Stimulated activated CD8-positive, alpha-beta memory T cell treated with anti-CD3 and anti-CD28 coated beads, Interleukin-2, amount 100 ng/mL, for 1 hour (primary cell): ENCODE results near the gene STAT1.

Experiments
- DNase-seq, 2 donors: peaks; one replicate each; pipeline ENCODE4 v3.0.0-alpha.2; 2020; ENCODE audit warnings: low read depth in 2 of 2

STAT1 gene

DNA sequence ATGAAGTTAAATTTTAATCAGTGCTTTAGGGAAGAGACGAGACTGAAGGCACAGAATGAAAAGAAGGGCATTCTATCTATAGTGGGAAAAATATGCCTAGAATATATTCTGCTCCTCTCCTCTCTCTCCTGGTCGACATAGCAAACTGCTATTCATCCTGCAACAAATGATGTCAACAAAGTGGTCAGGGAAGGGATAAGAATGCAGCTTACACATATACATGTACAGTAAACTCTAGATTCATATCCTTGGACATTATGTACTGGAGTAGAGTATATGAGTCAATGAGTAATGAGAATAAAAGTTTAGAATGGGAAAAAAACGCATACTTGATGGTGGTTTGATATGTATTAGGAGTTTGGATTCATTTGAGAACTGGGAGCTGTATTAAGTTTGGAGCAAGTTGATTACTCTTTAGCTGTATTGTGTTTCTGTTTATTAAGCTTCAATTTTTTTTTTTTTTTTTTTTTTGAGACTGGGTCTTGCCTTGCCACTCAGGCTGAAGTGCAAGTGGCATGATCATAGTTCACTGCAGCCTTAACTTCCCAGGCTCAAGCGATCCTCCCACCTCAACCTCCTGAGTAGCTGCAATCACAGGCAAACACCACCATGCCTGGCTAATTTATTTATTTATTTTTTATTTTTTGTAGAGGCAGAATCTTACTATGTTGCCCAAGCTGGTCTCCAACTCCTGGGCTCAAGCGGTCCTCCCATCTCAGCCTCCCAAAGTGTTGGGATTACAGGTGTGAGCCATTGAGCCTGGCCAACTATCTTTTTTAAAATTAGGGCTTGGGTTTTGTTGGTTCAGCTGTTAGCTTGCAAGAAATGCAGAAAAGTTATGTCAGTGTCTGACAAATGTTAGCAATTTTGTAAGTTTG is 53.8 kb downstream of the STAT1 start:
- no peak for DNase-seq

DNA sequence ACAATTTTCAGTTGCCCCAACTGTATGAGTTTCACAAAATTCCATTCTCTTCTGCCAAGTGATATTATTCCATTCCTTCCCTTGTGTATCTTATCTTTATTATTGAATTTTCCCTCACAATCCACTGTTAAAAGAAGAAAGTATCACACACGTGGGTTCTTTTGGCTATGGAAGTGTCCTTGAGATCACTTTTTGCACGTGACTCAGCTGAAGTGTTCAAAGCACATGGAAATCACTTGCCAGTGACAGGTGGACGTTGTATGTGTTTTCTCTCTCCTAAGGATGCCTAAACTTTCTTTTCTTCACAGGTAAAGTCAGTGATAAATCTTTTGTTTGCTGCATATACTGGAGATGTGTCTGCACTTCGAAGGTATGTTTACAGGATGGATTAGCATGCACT is 60.7 kb downstream of the STAT1 start:
- DNase-seq = no peak

DNA sequence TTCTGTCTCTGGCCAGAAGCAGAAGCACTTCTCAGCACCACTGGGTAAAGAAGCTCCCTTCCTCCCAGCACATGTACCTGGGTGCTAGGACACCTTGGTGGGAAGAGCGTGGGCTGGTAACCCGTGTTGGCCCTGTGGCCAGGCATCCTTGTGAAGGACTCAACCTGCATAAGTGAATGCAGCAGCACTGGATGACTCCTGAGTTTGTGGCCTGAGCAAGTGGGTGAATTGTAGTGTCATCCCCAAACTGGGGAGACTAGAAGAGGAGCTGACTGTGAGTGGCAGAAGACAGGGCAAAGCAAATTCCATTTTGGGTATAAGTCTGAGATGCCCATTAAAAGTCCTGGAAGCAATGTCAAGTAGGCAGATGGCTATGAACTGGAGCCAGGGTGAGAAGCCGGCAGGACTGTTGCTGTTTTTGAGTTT is 63.4 kb downstream of the STAT1 start:
- DNase-seq = no peak

DNA sequence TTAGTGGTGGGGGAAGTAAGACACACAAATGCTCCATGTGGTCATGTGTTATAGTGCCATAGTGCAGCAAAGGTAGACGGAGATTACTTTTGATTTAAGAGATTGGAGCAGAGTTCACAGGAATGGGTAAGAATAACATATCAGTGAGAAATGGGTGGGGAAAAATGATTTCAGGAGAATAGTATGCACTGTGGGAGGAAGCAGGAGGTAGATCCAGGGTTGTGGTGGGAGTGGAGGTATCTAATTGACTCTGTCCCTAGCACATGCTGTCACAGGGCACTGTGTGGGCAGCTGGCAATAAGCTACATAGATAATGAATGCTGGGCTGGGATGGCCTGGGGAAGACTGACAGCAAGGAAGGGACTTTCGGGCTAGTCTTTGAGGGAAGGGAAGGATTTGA is 65.3 kb downstream of the STAT1 start:
- DNase-seq = no peak

DNA sequence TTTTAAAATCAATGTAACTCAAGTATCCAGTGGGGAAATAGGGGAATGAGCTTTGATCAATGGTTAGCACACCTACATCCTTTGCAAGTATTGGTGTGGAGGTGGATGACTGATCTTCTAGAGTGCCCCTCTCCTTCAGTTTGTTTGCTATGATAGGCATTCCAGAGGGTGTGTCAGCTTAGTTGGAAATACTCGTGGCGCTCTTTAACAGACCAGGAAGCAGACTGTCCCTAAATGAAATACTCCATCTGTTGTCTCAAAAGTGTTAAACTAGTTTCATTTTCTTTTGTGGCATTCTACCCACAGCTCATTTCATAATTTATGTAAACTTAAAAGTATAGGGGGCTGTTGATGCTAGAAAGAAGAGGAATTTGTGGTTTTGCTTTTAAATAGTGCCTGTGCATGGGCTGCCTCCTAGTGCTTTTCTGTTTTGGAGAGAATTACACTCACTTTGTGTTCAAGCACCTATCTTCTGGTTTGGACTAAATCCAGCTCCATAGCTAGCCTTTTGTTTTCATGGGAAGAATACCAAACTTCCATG is 66.2 kb downstream of the STAT1 start:
- DNase-seq = no peak

DNA sequence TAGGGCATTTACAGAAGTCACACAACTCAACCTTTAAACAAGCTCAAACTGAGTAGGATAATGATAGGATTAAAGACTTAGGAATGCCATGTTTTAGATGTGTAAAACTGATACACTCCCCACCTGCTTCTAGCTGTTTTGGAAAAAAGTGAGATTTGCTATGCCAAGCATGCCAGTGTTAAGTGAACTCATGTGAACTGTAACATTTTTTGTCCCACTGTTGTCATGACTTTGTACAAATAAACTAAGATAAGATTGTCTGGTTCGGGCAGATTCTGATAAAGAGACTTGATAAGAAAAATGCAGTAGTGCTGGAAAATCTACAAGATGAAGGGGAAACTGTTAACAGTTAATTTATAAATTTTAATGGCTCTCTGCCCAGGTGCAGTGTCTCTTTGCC is 66.8 kb downstream of the STAT1 start:
- DNase-seq = no peak

DNA sequence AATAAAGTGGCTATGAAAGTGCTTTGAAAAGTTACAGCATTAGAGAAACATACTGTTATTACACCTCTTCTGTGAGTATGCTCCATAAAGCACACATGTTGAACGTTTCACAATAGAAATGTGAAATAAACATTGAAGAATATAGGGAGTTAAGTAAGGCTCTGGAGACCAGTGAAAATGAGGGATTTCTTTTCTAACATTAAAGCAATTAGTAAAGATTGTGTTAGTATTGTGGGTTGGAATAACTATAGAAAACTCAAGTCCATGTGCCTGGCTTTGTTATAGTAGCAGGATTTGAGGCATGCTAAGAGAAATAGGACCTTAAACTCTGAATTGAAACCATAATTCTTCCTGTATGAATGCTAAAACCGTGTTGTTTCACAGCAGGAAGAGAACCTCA is 70.3 kb downstream of the STAT1 start:
- no peak for DNase-seq

DNA sequence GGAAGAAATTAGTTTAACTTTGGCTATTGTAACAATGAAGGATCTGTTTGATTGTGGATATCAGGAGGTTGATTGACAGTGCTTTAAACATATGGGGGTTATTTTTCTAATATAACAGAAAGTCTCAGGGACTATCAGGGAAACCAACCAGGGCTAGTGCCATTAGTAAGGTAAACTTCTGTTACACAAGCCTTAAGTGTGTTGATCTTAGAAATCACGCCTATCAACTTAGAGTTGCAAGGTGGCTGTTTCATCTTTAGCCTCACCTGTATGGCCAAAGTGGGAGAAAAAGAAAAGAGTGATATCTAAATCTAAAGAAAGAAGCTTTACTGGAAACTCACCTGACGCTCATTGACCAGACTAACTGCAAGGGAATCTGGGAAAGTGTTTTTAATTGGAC is 71.3 kb downstream of the STAT1 start:
- no peak for DNase-seq

DNA sequence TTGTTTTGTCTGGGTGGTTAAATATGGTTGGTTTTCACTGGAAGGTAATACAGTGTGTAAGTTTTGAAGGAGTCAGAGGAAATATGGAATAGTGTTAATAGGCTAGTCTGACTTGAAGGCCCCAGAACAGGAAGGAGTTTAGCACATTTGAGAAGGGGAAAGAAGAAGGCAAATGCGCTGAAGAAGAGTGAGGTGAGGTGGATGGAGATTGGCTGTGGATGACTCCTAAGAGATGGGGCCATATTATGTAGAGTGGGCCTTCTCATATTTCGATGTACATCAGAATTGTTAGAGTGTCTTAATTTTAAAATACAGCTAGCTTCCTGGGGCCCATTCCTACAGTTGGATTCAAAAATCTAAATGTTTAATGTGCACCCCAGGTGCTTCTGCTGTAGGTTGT is 72.4 kb downstream of the STAT1 start:
- no peak for DNase-seq

DNA sequence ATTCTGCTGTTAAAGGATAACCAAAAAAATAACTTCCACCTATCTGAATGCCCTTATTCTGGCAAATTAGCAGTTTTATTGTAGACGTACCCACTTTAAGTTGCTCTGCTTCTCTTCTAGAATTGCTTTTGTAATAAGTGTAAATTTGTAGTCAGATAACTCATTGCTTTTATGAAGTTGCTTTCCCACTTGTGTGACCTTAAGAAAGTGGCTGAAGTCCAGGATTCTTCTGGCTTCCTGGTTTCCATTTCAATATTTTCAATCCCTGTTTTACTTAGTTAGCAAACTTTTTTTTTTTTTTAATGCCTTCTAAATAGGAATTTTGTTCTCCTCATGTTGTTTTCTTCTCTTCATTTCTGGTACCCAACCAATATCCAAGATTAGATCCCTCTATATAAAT is 73.5 kb downstream of the STAT1 start:
- DNase-seq = no peak

DNA sequence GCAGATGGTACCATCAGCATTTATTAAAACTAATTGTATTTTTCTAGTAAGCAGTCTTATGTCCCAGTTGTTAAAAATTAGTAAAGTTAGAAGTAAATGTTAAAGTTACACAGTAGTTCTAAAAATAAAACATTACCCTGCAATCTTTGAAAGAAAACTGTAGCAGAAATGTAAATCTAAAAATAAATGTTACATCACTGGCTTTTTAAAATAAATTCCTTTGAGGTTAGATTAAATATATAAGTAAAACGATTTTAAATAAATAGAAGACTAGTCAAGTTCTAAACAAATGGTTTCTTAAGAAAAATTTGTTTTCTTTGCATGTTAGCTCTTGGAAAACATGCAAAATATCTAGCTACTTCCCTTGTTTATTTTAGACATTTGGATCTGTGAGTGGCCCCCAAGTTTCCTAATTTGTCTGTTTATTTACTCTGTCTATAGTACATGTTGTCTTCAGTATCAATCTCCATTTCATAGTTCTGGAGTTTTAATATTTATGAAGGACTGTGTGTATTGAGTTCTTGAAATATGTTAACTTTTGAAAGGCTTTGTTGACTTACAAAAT is 75.1 kb downstream of the STAT1 start:
- no peak for DNase-seq

DNA sequence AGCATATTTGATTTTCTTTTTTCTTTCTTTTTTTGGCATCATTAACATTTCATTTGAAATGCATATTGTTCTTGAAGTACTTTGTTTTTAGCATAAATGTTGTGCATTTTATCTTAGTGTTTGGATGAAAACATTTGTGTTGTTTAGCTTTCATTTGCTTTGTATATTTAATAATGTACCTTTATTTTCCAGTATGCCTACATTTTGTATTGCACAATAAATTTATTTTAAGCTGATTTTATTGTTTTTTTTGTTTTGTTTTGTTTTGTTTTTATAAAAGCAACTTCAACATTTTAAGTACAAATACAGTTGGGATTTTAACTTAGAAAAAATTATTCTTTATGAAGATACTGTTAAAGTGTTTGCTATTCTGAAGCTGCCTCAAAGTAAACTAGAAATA is 78.9 kb downstream of the STAT1 start:
- no peak for DNase-seq

DNA sequence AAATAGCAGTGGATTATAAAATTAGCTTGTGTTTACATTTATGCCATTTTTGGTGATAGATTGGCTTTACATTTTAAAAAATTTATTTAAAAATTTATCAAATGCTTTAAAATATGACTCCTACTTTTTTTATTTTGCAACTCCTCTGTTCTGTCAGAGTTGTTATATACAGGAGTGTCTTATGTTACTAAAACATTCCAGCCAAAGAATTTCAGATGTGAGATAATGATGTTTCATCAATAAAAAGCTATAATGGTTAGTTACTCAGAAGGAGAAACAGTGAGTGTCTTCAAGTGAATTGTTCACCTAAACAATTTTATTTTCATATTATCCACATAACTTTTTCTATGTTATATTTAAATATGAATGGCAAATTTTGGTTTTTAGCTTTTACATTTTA is 80.6 kb downstream of the STAT1 start:
- no peak for DNase-seq

DNA sequence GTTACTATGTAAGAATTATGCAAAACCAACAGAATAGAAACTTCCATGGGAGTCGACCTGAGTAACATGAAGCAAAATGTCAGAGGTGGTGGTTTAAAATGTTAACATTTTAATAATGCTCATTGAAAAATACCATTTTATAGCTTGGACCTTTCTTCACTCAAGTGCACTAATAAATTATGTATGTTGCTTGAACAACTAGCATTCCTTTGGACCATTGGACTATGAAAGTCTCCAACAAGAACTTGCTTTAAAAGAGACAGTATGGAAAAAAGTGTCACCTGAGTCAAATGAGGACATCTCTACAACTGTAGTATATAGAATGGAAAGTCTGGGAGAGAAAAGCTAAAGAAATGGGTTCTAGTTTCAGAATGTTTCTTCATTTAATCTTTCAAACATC is 81.5 kb downstream of the STAT1 start:
- no peak for DNase-seq

DNA sequence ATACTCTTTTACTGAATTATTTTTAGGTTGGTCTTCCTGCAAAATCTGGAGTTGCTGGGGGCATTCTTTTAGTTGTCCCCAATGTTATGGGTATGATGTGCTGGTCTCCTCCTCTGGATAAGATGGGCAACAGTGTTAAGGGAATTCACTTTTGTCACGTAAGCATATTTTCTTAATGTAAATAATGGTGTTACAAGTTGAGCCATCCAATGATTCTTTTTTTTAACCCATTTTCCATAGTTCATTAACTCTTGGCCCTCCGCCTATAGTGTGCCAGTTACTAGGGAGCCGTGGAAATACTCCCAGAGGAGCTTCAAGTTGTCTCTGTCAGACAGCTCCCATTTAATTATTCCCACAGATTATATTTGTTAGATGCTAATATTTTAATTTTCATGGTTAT is 83.6 kb downstream of the STAT1 start:
- no peak for DNase-seq

DNA sequence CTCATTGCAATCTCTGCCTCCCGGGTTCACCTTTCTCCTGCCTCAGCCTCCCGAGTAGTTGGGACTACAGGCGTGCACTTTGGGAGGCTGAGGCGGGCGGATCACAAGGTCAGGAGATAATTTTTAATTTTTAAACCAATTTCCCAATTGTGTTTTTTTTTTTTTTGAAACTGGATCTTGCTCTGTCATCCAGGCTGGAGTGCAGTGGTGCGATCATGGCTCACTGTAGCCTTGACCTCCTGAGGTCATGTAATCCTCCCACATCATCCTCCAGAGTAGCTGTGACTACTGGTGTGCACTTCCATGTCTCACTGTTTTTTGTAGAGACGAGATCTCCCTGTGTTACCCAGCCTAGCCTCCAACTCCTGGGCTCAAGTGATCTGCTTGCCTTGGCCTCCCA is 84.1 kb downstream of the STAT1 start:
- no peak for DNase-seq

DNA sequence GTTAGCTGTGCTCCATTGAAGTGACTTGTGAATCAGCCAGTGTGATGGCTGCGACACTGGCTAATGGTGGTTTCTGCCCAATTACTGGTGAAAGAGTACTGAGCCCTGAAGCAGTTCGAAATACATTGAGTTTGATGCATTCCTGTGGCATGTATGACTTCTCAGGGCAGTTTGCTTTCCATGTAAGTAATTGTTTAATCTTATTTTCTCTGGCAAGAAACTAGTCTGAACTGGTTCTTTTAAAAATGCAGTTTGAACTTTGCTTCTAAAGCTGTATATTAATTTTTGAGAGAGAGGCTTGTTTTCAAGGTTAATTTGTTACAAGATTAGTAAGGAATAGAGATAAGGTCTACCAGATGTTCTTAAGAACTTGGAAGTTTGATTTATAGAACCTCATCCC is 86.7 kb downstream of the STAT1 start:
- no peak for DNase-seq

DNA sequence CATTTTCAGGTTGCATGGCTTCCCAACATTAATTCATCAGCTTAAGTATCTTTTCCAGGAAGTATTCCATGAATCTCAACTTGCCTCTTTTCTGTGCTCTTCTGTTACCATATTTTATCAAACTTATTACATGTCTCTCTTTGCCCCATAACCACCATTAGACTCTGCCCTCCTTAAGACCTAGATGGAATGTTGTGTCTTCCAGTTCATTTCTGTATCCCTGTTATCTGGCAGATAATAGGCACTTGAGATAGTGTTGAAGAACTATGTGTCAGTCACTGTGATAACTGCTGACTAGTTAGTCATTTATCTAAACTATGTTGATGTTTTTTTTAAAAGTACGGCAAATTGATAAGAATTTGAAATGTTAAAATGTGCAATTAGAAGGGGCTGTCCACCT is 91.6 kb downstream of the STAT1 start:
- no peak for DNase-seq

DNA sequence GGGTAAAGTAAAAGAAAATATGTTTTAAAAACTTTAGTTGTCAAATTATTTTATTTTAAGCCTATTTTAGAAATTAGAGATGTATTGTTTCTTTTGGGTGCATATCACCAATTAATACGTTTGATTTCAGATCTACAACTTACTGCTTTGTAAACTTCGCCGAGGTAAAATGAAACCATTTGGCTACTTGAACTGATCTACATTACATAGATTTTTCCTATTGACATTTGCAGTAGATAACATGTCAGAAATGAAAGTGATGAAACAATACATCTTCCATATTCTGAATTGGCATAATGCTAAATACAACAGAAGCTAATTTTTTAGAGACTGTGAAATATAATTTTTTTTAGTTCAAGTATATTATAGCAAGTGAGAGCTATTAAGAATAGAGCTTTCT is 93.9 kb downstream of the STAT1 start:
- no peak for DNase-seq
